IPS-NIHi7 (cell line): ENCODE data around the gene MEOX2.

ENCODE experiments used
- DNase-seq: peaks from one replicate; pipeline ENCODE4 v3.0.0; 2012; ENCODE audit warnings: mixed read lengths; ENCODE audit errors: extremely low spot score

Gene MEOX2

GRCh38 chr7:15610503-15610902, 76.0 kb downstream of the MEOX2 start:
- DNase-seq = no peak

DNA sequence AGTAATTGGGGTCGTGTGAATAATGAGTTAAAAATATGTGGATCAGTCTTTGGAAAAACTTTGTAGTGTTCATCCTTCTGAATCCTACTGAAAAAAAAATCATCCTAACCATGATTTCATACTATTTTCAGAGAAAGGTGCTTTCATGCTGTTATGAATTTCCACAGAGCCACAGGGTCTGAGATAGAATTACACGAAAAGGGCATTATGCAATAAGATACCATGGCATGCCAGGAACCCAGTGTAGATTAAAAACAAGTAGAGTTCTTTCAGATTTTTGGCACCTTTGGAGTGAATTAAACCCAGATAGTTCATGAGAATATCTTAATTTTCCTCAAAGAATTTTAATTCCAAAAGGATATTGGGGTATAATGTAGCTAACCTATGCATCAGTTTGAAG, 77.2 kb downstream of the MEOX2 start:
- DNase-seq = no peak

- DNase-seq = no peak
Measured at GRCh38 chr7:15607529-15608210, 78.8 kb downstream of the MEOX2 start.

- no peak for DNase-seq
Measured at GRCh38 chr7:15606561-15606960, 79.9 kb downstream of the MEOX2 start.

DNA sequence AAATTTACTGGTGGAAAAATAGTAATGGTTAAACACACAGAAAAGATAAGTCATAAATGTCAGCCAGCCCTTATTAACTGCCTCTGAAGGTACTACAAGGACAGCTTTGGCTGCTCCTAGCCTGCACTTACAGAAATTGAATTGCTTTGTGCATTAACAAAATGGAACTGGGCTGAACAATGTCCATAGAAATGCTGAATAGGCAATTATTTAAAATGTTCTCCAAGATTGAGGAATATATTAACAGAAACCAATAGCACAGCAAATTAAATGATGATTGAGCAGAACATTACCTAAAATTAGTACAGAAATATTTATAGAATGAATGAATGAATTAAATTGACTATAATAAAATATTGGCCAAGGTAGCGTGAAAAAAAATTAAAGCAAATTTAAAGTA, 82.3 kb downstream of the MEOX2 start:
- no peak for DNase-seq

- no peak for DNase-seq
Measured at GRCh38 chr7:15603124-15603523, 83.4 kb downstream of the MEOX2 start.

GRCh38 chr7:15602236-15602635, 84.2 kb downstream of the MEOX2 start:
- no peak for DNase-seq

DNA sequence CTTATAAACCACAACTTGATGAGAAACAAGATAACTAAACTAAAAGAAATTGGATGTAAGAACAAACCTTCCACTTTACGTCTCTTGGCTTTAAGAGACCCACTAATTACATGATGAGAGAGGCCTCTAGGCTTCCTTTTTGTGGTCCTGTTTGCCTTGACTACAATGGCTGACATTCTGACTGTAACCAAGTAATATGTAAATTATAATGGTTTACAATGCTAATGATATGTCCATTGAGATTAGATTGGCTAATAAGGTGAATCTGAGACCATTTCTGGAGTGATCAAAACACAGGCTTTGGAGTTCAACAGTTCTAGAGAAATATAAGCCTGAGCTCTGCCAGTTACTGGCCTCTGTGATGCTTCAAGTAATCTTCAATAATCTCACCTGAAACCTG, 85.3 kb downstream of the MEOX2 start:
- DNase-seq = no peak

GRCh38 chr7:15600298-15600697, 86.2 kb downstream of the MEOX2 start:
- peak; percentile 13 for DNase-seq

GRCh38 chr7:15594461-15594860, 92.0 kb downstream of the MEOX2 start:
- no peak for DNase-seq

DNA sequence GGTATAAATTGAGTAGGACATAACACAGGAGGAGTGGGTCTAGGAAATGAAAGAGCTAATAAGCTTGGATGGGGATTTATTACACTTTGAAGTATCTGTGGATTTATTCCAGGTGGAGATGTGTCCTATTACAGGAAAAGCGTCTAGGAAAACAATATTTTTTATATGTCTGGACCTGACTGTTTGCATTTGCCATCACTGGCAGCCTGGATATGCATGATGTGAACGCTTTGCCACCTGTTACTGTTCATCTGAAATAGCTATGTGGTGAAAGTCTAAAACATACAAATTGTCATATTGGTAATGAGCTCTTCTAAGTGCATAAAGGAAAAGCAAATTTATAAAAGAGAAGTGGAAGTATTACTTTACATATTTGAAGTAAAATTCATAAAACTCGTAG, 93.1 kb downstream of the MEOX2 start:
- no peak for DNase-seq

DNA sequence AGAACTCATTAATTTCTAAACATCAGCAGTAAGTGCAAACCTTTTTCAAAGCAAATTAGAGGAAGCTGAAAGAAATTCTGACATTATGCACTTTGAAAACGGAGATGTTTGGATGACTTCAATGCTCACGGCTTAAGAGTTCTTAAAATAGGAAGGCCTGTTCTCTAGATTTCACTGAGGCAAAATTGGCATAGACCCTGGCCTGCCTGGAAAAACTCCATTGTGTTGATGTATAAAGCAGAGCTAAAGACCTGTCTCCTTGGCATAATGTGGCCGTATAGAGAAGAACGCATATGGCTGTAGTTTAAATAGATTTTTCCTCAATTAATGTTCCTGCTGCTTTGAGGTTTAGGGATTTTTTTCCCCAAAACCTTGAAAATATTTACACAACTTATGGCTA, 100.2 kb downstream of the MEOX2 start:
- DNase-seq = no peak

- DNase-seq = no peak
Measured at GRCh38 chr7:15584575-15584974, 101.9 kb downstream of the MEOX2 start.

- DNase-seq = no peak
Measured at GRCh38 chr7:15582773-15583172, 103.7 kb downstream of the MEOX2 start.

GRCh38 chr7:15581352-15581951, 105.0 kb downstream of the MEOX2 start:
- DNase-seq = no peak

- DNase-seq = no peak
Measured at GRCh38 chr7:15580604-15581351, 105.7 kb downstream of the MEOX2 start.

DNA sequence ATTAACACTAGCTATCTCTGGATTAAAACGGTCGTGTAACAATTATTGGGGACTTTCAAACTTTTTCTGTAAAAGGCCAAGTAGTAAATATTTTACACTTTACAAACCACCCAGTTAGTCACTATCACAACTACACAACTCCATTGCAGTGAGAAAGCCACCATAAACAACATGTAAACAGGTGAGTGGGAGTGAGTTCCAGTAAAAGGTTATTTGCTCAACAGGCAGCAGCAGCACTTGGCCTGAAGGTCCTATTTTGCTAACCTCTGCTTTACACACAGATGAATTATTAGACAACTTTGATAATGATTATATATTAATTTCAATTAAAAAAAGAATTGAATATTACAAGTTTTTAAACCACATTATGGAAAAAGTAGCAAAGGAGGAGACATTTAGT, 108.9 kb downstream of the MEOX2 start:
- DNase-seq = no peak

- no peak for DNase-seq
Measured at GRCh38 chr7:15571301-15571878, 115.1 kb downstream of the MEOX2 start.

- DNase-seq = no peak
Measured at GRCh38 chr7:15567652-15568051, 118.8 kb downstream of the MEOX2 start.

DNA sequence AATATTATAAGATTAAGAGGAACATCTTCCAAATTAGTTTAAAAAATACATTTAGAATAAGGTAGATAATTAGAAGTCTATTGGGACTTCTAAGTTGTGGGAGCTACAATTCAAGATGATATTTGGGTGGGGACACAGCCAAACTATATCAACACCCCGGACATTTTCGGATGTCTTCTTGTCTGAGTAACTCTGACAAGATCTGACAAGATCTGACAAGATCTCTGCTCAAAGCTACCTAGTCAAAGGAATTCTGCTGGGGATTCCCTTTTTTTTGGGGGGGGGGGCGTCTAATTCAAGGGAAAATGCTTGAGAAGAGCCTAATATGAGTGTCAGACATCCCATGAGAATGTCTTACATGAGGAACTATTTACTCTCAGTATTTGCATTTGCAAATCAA, 119.4 kb downstream of the MEOX2 start:
- no peak for DNase-seq

DNA sequence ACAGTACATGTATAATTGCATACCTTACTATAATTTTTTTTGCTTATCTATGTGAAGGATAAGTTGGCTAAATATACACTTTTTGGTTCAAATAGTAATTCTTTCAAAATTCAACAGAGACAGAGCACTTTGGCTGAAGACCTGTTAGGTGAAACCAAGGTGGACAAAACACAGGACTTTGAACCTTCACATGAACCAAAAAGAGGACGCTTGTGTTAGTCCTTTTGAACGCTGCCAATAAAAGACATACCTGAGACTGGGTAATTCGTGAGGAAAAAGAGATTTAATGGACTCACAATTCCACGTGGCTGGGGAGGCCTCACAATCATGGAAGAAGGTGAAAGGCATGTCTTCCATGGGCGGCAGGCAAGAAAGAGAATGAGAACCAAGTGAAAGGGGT, 120.0 kb downstream of the MEOX2 start:
- DNase-seq = no peak

DNA sequence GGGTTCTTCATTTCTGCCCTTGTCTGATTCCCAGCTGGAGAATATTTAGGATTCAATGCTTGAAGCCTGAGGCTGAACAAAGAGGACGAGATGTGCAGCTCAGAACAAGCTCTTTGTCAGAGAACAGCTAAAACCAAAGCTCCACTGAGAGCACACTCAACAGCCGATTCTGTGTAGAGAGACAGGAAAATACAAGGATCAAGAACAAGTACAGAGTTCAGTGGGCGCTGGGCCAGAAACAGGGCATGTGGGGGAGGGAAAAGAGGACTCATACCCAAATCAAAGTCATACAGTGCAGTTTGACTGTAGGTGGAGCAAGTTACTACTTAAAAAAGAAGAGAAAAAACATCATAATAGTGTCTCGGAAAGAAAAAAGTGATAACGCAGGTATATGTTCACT, 124.6 kb downstream of the MEOX2 start, which contains the start of gene AGMO:
TSS of gene AGMO (minus strand) at position 181 of the 400 bp plus-strand sequence.
- DNase-seq = no peak
